ENCODE data around the gene PRDM13.

- TF ChIP-seq, protein P1, sequence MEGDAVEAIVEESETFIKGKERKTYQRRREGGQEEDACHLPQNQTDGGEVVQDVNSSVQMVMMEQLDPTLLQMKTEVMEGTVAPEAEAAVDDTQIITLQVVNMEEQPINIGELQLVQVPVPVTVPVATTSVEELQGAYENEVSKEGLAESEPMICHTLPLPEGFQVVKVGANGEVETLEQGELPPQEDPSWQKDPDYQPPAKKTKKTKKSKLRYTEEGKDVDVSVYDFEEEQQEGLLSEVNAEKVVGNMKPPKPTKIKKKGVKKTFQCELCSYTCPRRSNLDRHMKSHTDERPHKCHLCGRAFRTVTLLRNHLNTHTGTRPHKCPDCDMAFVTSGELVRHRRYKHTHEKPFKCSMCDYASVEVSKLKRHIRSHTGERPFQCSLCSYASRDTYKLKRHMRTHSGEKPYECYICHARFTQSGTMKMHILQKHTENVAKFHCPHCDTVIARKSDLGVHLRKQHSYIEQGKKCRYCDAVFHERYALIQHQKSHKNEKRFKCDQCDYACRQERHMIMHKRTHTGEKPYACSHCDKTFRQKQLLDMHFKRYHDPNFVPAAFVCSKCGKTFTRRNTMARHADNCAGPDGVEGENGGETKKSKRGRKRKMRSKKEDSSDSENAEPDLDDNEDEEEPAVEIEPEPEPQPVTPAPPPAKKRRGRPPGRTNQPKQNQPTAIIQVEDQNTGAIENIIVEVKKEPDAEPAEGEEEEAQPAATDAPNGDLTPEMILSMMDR (IDR thresholded peaks at IDR 0.05 in 2 of 3, conservative IDR thresholded peaks at IDR 0.05 in 1 of 3; ENCODE audit: borderline replicate concordance in 1 of 3, insufficient read depth in 1 of 3, low read depth in 2 of 3, low read length in 2 of 3): no peak
- TF ChIP-seq POLR2AphosphoS5 (IDR thresholded peaks at IDR 0.05; ENCODE audit: low read depth, low read length) (no peak), MAX (IDR thresholded peaks at IDR 0.05) (no peak), EZH2 (IDR thresholded peaks at IDR 0.05) (no peak), SIN3A (IDR thresholded peaks at IDR 0.05; ENCODE audit: low read depth) (no peak), JUND (IDR thresholded peaks at IDR 0.05) (no peak), ZFX (IDR thresholded peaks at IDR 0.05) (no peak), ZNF274 (IDR thresholded peaks at IDR 0.05; ENCODE audit: low read depth, low read length) (no peak), RAD21 (IDR thresholded peaks at IDR 0.05; ENCODE audit: low read depth) (no peak)
- TF ChIP-seq, protein P2, sequence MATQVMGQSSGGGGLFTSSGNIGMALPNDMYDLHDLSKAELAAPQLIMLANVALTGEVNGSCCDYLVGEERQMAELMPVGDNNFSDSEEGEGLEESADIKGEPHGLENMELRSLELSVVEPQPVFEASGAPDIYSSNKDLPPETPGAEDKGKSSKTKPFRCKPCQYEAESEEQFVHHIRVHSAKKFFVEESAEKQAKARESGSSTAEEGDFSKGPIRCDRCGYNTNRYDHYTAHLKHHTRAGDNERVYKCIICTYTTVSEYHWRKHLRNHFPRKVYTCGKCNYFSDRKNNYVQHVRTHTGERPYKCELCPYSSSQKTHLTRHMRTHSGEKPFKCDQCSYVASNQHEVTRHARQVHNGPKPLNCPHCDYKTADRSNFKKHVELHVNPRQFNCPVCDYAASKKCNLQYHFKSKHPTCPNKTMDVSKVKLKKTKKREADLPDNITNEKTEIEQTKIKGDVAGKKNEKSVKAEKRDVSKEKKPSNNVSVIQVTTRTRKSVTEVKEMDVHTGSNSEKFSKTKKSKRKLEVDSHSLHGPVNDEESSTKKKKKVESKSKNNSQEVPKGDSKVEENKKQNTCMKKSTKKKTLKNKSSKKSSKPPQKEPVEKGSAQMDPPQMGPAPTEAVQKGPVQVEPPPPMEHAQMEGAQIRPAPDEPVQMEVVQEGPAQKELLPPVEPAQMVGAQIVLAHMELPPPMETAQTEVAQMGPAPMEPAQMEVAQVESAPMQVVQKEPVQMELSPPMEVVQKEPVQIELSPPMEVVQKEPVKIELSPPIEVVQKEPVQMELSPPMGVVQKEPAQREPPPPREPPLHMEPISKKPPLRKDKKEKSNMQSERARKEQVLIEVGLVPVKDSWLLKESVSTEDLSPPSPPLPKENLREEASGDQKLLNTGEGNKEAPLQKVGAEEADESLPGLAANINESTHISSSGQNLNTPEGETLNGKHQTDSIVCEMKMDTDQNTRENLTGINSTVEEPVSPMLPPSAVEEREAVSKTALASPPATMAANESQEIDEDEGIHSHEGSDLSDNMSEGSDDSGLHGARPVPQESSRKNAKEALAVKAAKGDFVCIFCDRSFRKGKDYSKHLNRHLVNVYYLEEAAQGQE (IDR thresholded peaks at IDR 0.05; ENCODE audit: low read depth): no peak
Measured at GRCh38 chr6:99617131-99617530, 10.5 kb downstream of the PRDM13 start.
